ENCODE results near the gene C2CD3. TPM values are rescaled to one million over a fixed set of nuclear protein-coding genes. Genes with fewer than 3 reads are reported as not detected.

The C2CD3 gene
- total RNA-seq, 1 experiment from 2014 or later, result 22.0 TPM

DNA sequence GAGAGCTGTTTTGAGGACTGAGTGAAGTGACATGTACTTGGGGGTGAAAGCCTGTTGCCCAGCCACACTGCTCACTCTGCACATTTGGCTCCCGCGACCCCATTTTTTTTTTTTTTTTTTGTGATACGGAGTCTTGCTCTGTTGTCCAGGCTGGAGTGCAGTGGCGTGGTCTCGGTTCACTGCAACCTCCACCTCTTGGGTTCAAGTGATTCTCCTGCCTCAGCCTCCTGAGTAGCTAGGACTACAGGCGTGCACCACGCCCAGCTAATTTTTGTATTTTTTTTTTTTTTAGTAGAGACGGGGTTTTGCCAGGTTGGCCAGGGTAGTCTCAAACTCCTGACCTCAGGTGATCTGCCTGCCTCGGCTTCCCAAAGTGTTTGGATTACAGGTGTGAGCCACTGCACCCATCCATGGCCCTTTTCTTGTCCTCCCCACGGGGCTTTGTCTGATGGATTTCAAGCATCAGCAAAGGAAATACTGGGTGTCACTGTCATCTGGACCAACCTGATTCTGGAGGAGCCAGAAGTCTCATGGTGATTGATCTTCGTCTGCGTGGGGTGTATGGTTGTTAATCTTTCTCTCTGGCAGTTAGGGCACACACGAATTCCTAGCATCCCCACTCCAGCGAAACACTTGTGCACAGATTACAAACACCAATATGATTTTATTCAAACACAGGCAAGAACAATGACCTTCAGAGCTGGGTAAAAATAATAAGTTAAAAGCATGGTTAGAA lies 158.6 kb downstream of the C2CD3 start:
- H3K27ac ChIP-seq (ENCODE audit: insufficient read length, low read depth, low read length), result no peak overlapping the region
- no peak for DNase-seq
- no peak overlapping the region for H3K18ac ChIP-seq (ENCODE audit: insufficient read length, low read depth, low read length)
- no peak overlapping the region for H4K8ac ChIP-seq (replicated peaks; ENCODE audit: insufficient read length, low read depth, low read length)
- H3K56ac ChIP-seq (ENCODE audit: insufficient read length, low read depth, low read length), result no peak overlapping the region
- H3K14ac ChIP-seq (ENCODE audit: insufficient read depth, low read length), result no peak overlapping the region
- no peak overlapping the region for H4K91ac ChIP-seq (ENCODE audit: insufficient read length, low read depth, low read length)
- Mint-ChIP-seq H3K9me3 (no peaks in the 10 kb centered on the region), H3K36me3 (ENCODE audit: insufficient read depth in 1 of 3, low read depth in 3 of 3) (peaks cover 0 to 16% (median 12%) of the 10 kb centered on the region in 3 experiments; a peak in 5 of 7 replicates), H3K4me1 (peaks cover 11 to 23% of the 10 kb centered on the region in 2 experiments), H3K27ac (no peak overlapping the region), H3K27me3 (ENCODE audit: low read depth) (no peaks in the 10 kb centered on the region; the same call in 1 of the 2 replicates), H3K4me3 (no peak overlapping the region)
- H2BK5ac ChIP-seq (ENCODE audit: insufficient read length, low read length), result no peak overlapping the region
- no peak overlapping the region for H3K23ac ChIP-seq (ENCODE audit: insufficient read length, low read depth, low read length)
- H3K79me1 ChIP-seq (ENCODE audit: insufficient read depth, low read depth, low read length, poor library complexity, severe bottlenecking), result no peaks in the 10 kb centered on the region
- H4K5ac ChIP-seq (ENCODE audit: insufficient read length, low read depth, low read length), result no peak overlapping the region
- WGBS (ENCODE audit: extremely low coverage, insufficient read length, low lambda C conversion rate), result no CpG with 5 or more reads among the region's 14 CpGs
- no peak overlapping the region for H3K4me2 ChIP-seq (ENCODE audit: insufficient read depth, insufficient read length, low read length)
- H3K23me2 ChIP-seq (ENCODE audit: insufficient read length, low read depth, low read length, poor library complexity, severe bottlenecking), result no peaks in the 10 kb centered on the region
- no peaks in the 10 kb centered on the region for H3K9me3 ChIP-seq (ENCODE audit: control insufficient read depth, low read depth, low read length)
- no peaks in the 10 kb centered on the region for H3K27me3 ChIP-seq (ENCODE audit: insufficient read depth, low read length)
- no peak overlapping the region for H2BK12ac ChIP-seq (ENCODE audit: insufficient read length, low read depth, low read length)
- no peak overlapping the region for H2AK5ac ChIP-seq (ENCODE audit: insufficient read length, low read length)
- no peak overlapping the region for H3K4ac ChIP-seq (ENCODE audit: low read depth, low read length)
- H3K9ac ChIP-seq (ENCODE audit: extremely low read depth, insufficient read length, low read length), result no peak overlapping the region
- H2BK15ac ChIP-seq (ENCODE audit: low read depth, low read length), result no peak overlapping the region
- no peak overlapping the region for H2AFZ ChIP-seq (ENCODE audit: low read length)
- H4K20me1 ChIP-seq (ENCODE audit: control insufficient read depth, insufficient read depth, insufficient read length), result no peaks in the 10 kb centered on the region
- H3K4me1 ChIP-seq (ENCODE audit: insufficient read depth, low read length), result no peaks in the 10 kb centered on the region
- no peaks in the 10 kb centered on the region for H3K79me2 ChIP-seq (ENCODE audit: insufficient read depth, low read length)
- no peak overlapping the region for H2BK20ac ChIP-seq (ENCODE audit: low read depth, low read length, poor library complexity, severe bottlenecking)
- no peak overlapping the region for H2BK120ac ChIP-seq (ENCODE audit: low read depth, low read length, poor library complexity, severe bottlenecking)
- no peak overlapping the region for H3T11ph ChIP-seq (ENCODE audit: low read length)
- TF ChIP-seq, protein P1, sequence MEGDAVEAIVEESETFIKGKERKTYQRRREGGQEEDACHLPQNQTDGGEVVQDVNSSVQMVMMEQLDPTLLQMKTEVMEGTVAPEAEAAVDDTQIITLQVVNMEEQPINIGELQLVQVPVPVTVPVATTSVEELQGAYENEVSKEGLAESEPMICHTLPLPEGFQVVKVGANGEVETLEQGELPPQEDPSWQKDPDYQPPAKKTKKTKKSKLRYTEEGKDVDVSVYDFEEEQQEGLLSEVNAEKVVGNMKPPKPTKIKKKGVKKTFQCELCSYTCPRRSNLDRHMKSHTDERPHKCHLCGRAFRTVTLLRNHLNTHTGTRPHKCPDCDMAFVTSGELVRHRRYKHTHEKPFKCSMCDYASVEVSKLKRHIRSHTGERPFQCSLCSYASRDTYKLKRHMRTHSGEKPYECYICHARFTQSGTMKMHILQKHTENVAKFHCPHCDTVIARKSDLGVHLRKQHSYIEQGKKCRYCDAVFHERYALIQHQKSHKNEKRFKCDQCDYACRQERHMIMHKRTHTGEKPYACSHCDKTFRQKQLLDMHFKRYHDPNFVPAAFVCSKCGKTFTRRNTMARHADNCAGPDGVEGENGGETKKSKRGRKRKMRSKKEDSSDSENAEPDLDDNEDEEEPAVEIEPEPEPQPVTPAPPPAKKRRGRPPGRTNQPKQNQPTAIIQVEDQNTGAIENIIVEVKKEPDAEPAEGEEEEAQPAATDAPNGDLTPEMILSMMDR (conservative IDR thresholded peaks at IDR 0.05), result no peak

Measured in H9 (cell line).